LNCaP clone FGC (cell line): Measurements from ENCODE around the gene RCBTB2.

Experiments
- DNase-seq: peaks from one replicate; pipeline ENCODE4 v3.0.0-alpha.2; 2011; ENCODE audit warnings: low read depth
- H3K4me3 ChIP-seq: 2 replicates; pipeline ENCODE4 v1.5.1; 2011; ENCODE audit warnings: mild to moderate bottlenecking, low read depth, low read length, control low read depth
- CTCF ChIP-seq: IDR thresholded peaks from 2 replicates; pipeline ENCODE4 v1.5.1; 2012; ENCODE audit warnings: mild to moderate bottlenecking; ENCODE audit not compliant: control insufficient read depth, insufficient read depth; ENCODE audit errors: extremely low read depth

Gene RCBTB2

GRCh38 chr13:48491423-48492095 is 41.3 kb downstream of the RCBTB2 start:
- no peak for DNase-seq
- no peak for TF ChIP-seq CTCF
- H3K4me3 ChIP-seq = no peak overlapping the region

- no peak for DNase-seq
- no peak for TF ChIP-seq CTCF
- no peak overlapping the region for H3K4me3 ChIP-seq
Observed at GRCh38 chr13:48490241-48490640, 42.6 kb downstream of the RCBTB2 start.

- H3K4me3 ChIP-seq = no peak overlapping the region
- no peak for TF ChIP-seq CTCF
- no peak for DNase-seq
Observed at GRCh38 chr13:48489666-48490065, 43.2 kb downstream of the RCBTB2 start.

- no peak for DNase-seq
- H3K4me3 ChIP-seq = no peak overlapping the region
- no peak for TF ChIP-seq CTCF
Observed at GRCh38 chr13:48488995-48489394, 43.9 kb downstream of the RCBTB2 start.

- H3K4me3 ChIP-seq = no peak overlapping the region
- no peak for TF ChIP-seq CTCF
- no peak for DNase-seq
Observed at GRCh38 chr13:48487968-48488367, 44.9 kb downstream of the RCBTB2 start.

GRCh38 chr13:48486836-48487235 is 46.0 kb downstream of the RCBTB2 start:
- TF ChIP-seq CTCF = no peak
- no peak overlapping the region for H3K4me3 ChIP-seq
- no peak for DNase-seq

- no peak overlapping the region for H3K4me3 ChIP-seq
- no peak for DNase-seq
- TF ChIP-seq CTCF = no peak
Observed at GRCh38 chr13:48486362-48486761, 46.5 kb downstream of the RCBTB2 start.
